ENCODE results near the gene IL10RB. TPM values are rescaled to one million over a fixed set of nuclear protein-coding genes. Genes with fewer than 3 reads are reported as not detected.

The IL10RB gene
- total and polyA plus RNA-seq, 2 experiments from 2014 or later, result 2.2 to 2.5 TPM

GRCh38 chr21:33257094-33257803 lies 8.9 kb upstream of the IL10RB start:
- no peak overlapping the region for H3K4me2 ChIP-seq
- 0 out of 2 replicates have a peak, but pooled peaks cover 3% of the 10 kb centered on the region for H3K9me2 ChIP-seq (ENCODE audit: insufficient read depth)
- peaks cover 54% of the 10 kb centered on the region for H3K36me3 Mint-ChIP-seq (ENCODE audit: low read depth)
- H3F3A ChIP-seq (replicated peaks; ENCODE audit: low read depth), result no peaks in the 10 kb centered on the region
- no peak for TF ChIP-seq ETS1 (IDR thresholded peaks at IDR 0.05)
- no peak for TF ChIP-seq ZNF114 (CRISPR knock-in tag; IDR thresholded peaks at IDR 0.05)
- no peak for TF ChIP-seq CTCF (conservative IDR thresholded peaks at IDR 0.05; ENCODE audit: low read depth in 2 of 2)
- no peak for TF ChIP-seq CREB1 (CRISPR knock-in tag; IDR thresholded peaks at IDR 0.05; ENCODE audit: low read depth)
- no peak for TF ChIP-seq POLR2AphosphoS5 (IDR thresholded peaks at IDR 0.05; ENCODE audit: low read depth)
- TF ChIP-seq EZH2 (IDR thresholded peaks at IDR 0.05; ENCODE audit: low read depth, unreplicated experiment), result no peak
- no peak for TF ChIP-seq REST (IDR thresholded peaks at IDR 0.05; ENCODE audit: unreplicated experiment)
- no peak for TF ChIP-seq NANOG (IDR thresholded peaks at IDR 0.05; ENCODE audit: borderline replicate concordance)
- no peak for TF ChIP-seq ZNF462 (CRISPR knock-in tag; IDR thresholded peaks at IDR 0.05)
- TF ChIP-seq EZH2phosphoT487 (IDR thresholded peaks at IDR 0.05; ENCODE audit: unreplicated experiment), result no peak
- H3K4me1 Mint-ChIP-seq, result peaks cover 6% of the 10 kb centered on the region; the same call in 2 of the 3 replicates
- DNase-seq (ENCODE audit: low spot score) (no peak), ATAC-seq (no peak)
- no peaks in the 10 kb centered on the region; the same call in none of the 2 replicates for H3K36me3 ChIP-seq (ENCODE audit: insufficient read depth)
- H3K4me3 Mint-ChIP-seq, result no peak overlapping the region
- no peaks in the 10 kb centered on the region for H3K4me1 ChIP-seq (ENCODE audit: insufficient read depth)
- no peak overlapping the region; the same call in 1 of the 2 replicates for H3K27ac Mint-ChIP-seq
- no peaks in the 10 kb centered on the region; the same call in 1 of the 2 replicates for H4K20me1 ChIP-seq (replicated peaks; ENCODE audit: insufficient read depth)
- no peak overlapping the region for H2AFZ ChIP-seq
- no peak overlapping the region for H3K27ac ChIP-seq (ENCODE audit: low read depth)
- H3K79me2 ChIP-seq (replicated peaks; ENCODE audit: insufficient read depth), result no peaks in the 10 kb centered on the region
- H3K27me3 ChIP-seq (ENCODE audit: insufficient read depth), result no peaks in the 10 kb centered on the region
- H3K27me3 Mint-ChIP-seq (ENCODE audit: insufficient read depth, low read depth, poor library complexity), result peaks cover 5% of the 10 kb centered on the region
- H3K9me3 Mint-ChIP-seq, result peaks cover 4% of the 10 kb centered on the region; the same call in 2 of the 3 replicates
- H3K4me3 ChIP-seq, result no peak overlapping the region
